H4 (cell line): ENCODE measurements around the gene SERPINA12. TPM values are rescaled to one million over a fixed set of nuclear protein-coding genes. Genes with fewer than 3 reads are reported as not detected.
"Not testable (repeated sequence)": the region's sequence is repeated elsewhere in the genome, so short reads cannot be mapped to it uniquely, and the experiment has no call there.

Experiments
- DNase-seq: peaks from one replicate; pipeline ENCODE4 v3.0.0-alpha.2; 2015; ENCODE audit warnings: low spot score
- total RNA-seq: library from RNA; depleted of rRNA; stranded (reverse); fragments of >200 nt; shearing (Covaris generic); gene quantifications from 2 replicates; pipeline ENCODE4 v1.2.3, GENCODE V29; 2014

SERPINA12 gene
- total RNA-seq, 1 experiment from 2014 or later = not detected

DNA sequence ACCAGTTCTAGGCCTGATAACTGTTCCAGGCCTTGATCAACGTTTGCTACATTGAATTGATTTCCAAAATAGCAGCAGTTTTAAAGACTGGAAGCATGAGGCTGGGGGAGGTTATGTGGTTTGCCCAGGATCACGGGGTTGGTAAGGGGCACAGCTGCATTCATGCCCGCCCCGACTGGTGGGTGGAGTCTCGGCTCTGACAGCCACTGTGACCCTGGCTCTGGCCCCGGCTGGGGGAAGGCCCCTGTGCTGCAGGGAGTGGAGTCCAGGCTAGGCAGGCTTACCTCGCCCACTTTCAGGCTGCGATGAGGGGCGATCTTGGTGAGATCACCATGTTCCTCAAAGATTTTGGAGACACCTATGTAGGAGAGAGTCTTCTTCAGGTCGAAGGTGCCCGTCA, 19.9 kb downstream of the SERPINA12 start:
- no peak for DNase-seq

- DNase-seq = no peak
These were observed 22.4 kb downstream of the SERPINA12 start for GRCh38 chr14:94486883-94487282.

DNA sequence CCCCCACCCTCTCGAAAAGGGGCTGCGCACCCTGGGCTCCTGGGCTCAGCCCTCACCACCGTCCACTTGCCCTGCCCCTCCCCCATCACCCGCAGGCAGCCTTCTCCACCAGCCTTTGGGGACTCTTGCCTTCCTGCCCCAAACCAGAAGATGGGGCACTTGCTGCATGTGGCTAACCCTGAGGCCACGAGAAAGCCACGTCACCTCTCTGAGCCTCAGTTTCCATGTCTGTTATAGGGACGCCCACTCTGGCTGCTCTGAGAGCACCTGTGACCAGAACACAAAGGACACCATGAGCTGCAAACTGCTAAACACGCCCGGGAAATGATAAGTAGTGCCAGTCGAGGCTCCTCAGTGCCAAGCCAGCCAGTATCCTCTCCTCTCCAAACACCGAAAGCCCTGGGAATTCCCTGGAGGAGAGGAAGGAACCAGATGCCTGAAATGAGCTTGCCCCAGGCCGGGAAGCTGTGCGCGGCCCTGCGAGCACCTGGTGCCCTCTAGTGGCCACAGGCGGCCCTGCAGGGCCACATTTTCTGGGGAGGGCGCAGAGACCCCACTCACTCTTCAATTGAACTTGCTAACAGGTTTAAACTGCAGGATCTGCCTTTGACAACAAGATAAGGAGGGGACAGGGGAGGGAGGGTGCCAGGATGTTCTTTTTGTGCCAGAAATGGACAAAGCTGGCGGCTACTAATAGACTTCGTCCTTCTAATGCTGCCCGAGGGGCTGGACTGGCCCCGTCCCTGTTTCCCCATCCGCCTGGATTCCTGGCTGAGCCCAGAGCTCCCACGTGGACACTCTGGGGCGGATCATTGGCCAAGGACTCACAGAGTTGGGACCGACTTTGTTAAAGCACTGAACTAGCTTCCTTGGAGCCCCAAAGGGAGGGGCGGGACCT, 23.1 kb downstream of the SERPINA12 start:
- peak; percentile 42 for DNase-seq

DNA sequence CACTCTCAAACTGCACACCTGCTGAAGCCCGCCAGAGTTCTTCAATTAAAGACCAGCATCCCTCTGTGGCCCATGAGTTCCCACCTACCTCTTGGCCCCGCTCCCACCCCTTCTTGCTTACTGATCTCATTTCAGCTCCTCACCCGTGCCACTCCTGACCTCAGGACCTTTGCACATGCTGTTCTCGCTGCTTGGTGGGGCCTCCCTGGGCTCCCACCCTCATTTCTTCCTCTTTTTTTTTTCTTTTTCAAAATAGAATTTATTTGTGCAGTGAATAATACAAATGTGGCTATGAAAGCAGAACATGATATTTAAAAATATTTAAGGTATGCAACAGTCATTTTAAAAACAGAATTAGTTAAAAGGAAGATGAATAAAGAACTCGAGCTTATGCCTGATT, 24.8 kb downstream of the SERPINA12 start:
- no peak for DNase-seq

GRCh38 chr14:94483729-94484275, 25.5 kb downstream of the SERPINA12 start:
- no peak for DNase-seq

DNA sequence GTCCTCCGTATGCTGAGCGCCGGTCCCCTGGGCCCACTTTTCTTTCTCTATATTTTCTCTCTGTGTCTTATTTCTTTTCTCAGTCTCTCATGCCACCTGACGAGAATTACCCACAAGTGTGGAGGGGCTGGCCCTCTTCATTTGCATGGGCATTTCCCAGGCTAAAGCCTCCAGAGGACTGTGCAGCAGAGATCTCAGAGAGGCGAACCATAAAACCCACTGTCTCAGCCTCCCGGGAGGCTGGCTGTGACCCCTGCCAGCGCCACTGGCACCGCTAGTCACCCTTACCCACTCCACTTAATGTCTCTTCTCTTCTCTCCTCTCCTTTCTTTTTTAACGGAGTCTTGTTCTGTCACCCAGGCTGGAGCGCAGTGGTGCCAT, 26.2 kb downstream of the SERPINA12 start:
- no peak for DNase-seq

DNA sequence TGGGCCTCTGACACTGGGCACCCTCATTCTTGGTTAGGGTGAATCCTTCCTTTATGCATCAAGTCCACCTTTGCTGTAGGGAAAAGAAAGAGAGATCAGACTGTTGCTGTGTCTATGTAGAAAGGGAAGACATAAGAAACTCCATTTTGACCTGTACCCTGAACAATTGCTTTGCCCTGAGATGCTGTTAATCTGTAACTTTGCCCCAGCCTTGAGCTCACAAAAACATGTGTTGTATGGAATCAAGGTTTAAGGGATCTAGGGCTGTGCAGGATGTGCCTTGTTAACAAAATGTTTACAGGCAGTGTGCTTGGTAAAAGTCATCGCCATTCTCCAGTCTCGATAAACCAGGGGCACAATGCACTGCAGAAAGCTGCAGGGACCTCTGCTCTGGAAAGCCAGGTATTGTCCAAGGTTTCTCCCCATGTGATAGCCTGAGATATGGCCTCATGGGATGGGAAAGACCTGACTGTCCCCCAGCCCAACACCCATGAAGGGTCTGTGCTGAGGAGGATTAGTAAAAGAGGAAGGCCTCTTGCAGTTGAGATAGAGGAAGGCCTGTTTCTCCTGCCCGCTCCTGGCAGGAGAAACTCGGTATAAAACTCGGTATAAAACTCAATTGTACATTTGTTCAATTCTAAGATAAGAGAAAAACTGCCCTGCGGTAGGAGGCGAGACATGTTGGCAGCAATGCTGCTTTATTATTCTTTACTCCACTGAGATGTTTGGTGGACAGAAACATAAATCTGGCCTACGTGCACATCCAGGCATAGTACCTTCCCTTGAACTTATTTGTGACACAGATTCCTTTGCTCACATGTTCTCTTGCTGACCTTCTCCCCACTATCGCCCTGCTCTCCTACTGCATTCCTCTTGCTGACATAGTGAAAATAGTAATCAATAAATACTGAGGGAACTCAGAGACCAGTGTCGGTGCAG, 26.9 kb downstream of the SERPINA12 start:
- DNase-seq = not testable (repeated sequence)

- peak; percentile 16 for DNase-seq
These were observed 27.7 kb downstream of the SERPINA12 start for GRCh38 chr14:94481468-94482131.

- no peak for DNase-seq
These were observed 28.5 kb downstream of the SERPINA12 start for GRCh38 chr14:94480809-94481208.

- no peak for DNase-seq
These were observed 30.8 kb downstream of the SERPINA12 start for GRCh38 chr14:94478420-94478819.

DNA sequence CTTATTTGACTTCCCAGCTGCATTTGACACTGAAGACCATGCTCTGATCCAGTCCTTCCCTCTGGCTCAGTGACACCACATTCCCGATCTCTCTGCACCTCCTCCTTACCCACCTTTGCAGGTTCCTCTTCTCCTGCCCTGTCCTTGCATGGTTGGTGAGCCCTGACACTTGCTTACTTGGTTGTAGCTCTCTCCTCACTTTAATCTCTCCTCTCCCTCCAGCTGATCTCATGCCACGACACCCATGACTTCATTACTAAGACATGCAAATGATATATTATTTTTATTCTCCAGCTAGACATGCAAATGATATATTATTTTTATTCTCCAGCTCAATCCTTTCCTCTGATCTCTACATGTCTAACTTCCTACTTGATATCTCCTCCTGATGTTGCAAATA, 33.2 kb downstream of the SERPINA12 start, which contains the start of gene SERPINA9:
Gene SERPINA9 (minus strand): TSS at position 175 of the 400 bp plus-strand sequence. CDS start 6,357 bp downstream, outside the sequence.
- DNase-seq = no peak

GRCh38 chr14:94474581-94475031, 34.7 kb downstream of the SERPINA12 start:
- DNase-seq = no peak

- no peak for DNase-seq
These were observed 35.4 kb downstream of the SERPINA12 start for GRCh38 chr14:94473666-94474410.

GRCh38 chr14:94472842-94473241, 36.4 kb downstream of the SERPINA12 start:
- DNase-seq = no peak

- no peak for DNase-seq
These were observed 38.2 kb downstream of the SERPINA12 start for GRCh38 chr14:94471045-94471444.

DNA sequence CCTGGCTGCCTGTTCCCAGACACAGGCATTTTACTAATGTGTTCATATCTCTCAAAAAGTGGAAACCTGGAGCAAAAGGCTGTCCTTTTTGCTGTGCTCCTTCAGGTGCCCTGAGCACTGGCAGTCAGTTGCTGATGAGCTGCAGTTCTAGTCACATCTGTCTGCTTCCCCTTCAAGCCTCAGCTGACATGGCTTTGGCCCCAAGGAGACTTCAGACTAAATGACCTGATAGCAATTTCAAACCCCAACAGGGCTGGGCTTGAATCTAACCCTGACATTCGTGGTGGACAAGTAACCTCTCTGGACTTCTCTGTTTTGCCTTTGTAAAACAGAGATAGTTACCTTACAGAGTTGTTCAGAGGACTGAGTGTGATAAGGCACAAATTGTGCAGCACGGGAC, 39.0 kb downstream of the SERPINA12 start:
- no peak for DNase-seq

DNA sequence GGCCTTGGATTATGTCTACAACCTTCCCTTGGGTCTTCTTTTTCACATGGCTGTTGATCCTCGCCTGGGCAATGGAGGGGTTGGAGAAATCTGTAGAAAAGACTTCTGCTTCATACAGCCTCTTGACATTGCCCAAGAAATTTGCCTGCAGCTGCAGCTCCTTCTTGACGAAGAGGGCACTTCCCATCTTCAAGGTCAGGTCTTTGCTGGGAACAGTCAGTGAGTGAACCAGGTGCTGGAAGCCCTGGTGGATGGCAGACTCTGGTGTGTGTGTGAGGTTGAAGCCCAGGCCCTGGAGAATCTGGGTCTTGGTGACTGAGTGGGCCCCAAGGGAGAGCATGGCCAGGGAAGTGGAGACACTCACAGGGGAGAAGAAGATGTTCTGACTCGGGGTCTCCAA, 40.0 kb downstream of the SERPINA12 start:
- DNase-seq = no peak

DNA sequence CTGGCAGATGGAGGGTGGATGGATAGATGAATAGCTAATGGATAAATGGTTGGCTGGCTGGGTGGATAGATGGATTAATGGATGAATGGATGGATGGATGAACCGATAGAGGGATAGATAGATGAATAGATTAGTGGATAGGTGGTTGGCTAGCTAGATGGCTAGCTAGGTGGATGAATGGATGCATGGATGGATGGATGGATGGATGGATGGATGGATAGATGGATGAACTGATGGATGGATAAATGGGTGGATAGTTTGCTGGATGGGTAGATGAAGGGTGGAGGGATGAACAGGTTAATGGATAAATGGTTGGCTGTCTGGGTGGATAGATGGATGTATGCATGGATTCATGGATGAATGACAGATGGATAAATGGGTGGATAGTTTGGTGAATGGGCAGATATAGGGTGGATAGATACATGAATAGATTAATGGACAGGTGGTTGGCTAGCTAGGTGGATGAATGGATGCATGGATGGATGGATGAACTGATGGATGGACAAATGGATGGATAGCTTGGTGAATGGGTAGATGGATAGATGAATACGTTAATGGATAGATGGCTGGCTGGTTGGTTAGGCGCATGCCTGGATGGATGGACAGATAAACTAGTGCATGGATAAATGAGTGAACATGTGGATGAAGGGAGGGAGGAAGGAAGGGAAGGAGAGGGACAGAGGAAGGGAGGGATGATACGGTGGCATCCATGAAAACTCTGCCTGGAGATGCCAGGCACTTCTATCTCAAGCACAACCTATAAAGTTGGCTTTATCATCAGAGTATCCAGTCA, 41.3 kb downstream of the SERPINA12 start:
- no peak for DNase-seq

DNA sequence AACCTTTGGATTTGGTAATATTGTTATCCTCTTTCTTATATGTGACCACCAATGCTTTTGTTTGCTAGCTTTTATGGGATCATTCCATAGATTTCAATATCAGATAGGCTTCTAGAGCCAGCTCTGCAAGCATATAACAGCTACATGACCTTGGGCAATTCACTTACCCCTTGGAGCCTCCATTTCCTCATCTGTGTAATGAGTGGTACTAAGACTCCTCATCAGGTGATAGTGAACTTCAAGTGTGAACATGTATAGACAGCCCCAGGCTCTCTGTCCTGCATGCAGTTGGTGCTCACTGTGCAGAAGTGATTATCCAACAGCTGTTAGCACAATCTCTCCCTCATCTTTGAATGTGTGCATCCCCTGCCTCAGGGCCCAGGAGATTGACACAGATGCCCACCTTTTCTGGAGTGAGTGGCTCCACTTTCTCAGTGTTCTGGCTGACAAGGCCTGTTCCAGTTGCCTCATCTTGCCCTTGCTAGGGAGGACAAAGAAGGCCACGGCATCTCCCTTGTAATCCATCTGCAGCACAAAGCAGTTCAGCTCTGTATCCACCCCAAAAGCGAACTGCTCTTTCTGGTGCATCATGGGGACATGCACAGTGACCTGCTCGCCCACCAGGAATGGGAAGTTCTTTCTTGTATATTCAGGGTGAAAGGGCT, 42.4 kb downstream of the SERPINA12 start:
- DNase-seq = no peak
